H9 (cell line): ENCODE results near the gene OGDH. TPM values are rescaled to one million over a fixed set of nuclear protein-coding genes. Genes with fewer than 3 reads are reported as not detected.

Experiments
- DNase-seq: peaks from one replicate; pipeline ENCODE4 v3.0.0-alpha.2; 2017
- H2AFZ ChIP-seq: one replicate; pipeline ENCODE4 v1.6.1; 2013; ENCODE audit warnings: mild to moderate bottlenecking, low read length, control low read depth, moderate library complexity
- H2AK5ac ChIP-seq: 2 replicates; pipeline ENCODE4 v1.6.1; 2013; ENCODE audit warnings: low read length, control low read depth, mixed read lengths; ENCODE audit not compliant: insufficient read length
- H2BK120ac ChIP-seq: one replicate; pipeline ENCODE4 v1.6.1; 2013; ENCODE audit warnings: low read depth, mild to moderate bottlenecking, low read length, control low read depth, inconsistent platforms; ENCODE audit not compliant: poor library complexity, severe bottlenecking
- H2BK12ac ChIP-seq: 2 replicates; pipeline ENCODE4 v1.6.1; 2013; ENCODE audit warnings: low read length, control low read depth, mixed read lengths, low read depth; ENCODE audit not compliant: insufficient read length
- H2BK15ac ChIP-seq: 2 replicates; pipeline ENCODE4 v1.6.1; 2013; ENCODE audit warnings: low read depth, low read length, control low read depth
- H2BK20ac ChIP-seq: one replicate; pipeline ENCODE4 v1.6.1; 2013; ENCODE audit warnings: low read depth, mild to moderate bottlenecking, low read length, control low read depth, inconsistent platforms; ENCODE audit not compliant: poor library complexity, severe bottlenecking
- H2BK5ac ChIP-seq: 2 replicates; pipeline ENCODE4 v1.6.1; 2013; ENCODE audit warnings: low read length, control low read depth, mixed read lengths; ENCODE audit not compliant: insufficient read length
- H3K14ac ChIP-seq: 2 replicates; pipeline ENCODE4 v1.6.1; 2013; ENCODE audit warnings: low read length, control low read depth; ENCODE audit not compliant: insufficient read depth
- H3K18ac ChIP-seq: 2 replicates; pipeline ENCODE4 v1.6.1; 2013; ENCODE audit warnings: low read depth, mild to moderate bottlenecking, mixed read lengths, low read length, control low read depth; ENCODE audit not compliant: insufficient read length
- H3K23ac ChIP-seq: 2 replicates; pipeline ENCODE4 v1.6.1; 2013; ENCODE audit warnings: low read length, control low read depth, mixed read lengths, low read depth; ENCODE audit not compliant: insufficient read length
- H3K23me2 ChIP-seq: 2 replicates; pipeline ENCODE4 v1.6.1; 2013; ENCODE audit warnings: low read depth, mild to moderate bottlenecking, mixed read lengths, low read length, control low read depth; ENCODE audit not compliant: insufficient read length, poor library complexity, severe bottlenecking
- H3K27ac ChIP-seq: 2 replicates; pipeline ENCODE4 v1.5.1; 2013; ENCODE audit warnings: low read length, control low read depth, mixed read lengths, low read depth; ENCODE audit not compliant: insufficient read length
- H3K27me3 ChIP-seq: 2 replicates; pipeline ENCODE4 v1.6.1; 2013; ENCODE audit warnings: low read length, control low read depth, inconsistent platforms; ENCODE audit not compliant: insufficient read depth
- H3K4ac ChIP-seq: 2 replicates; pipeline ENCODE4 v1.6.1; 2013; ENCODE audit warnings: low read depth, mild to moderate bottlenecking, control low read depth, inconsistent platforms, low read length, moderate library complexity
- H3K4me1 ChIP-seq: 2 replicates; pipeline ENCODE4 v1.6.1; 2013; ENCODE audit warnings: low read length, control low read depth, inconsistent platforms; ENCODE audit not compliant: insufficient read depth
- H3K4me2 ChIP-seq: 2 replicates; pipeline ENCODE4 v1.6.1; 2013; ENCODE audit warnings: low read length, control low read depth, mixed read lengths; ENCODE audit not compliant: insufficient read length, insufficient read depth
- H3K56ac ChIP-seq: 2 replicates; pipeline ENCODE4 v1.6.1; 2013; ENCODE audit warnings: low read depth, mild to moderate bottlenecking, mixed read lengths, low read length, control low read depth; ENCODE audit not compliant: insufficient read length
- H3K79me1 ChIP-seq: 2 replicates; pipeline ENCODE4 v1.6.1; 2013; ENCODE audit warnings: low read depth, mild to moderate bottlenecking, moderate library complexity, low read length, control low read depth, inconsistent platforms; ENCODE audit not compliant: insufficient read depth, poor library complexity, severe bottlenecking
- H3K79me2 ChIP-seq: 2 replicates; pipeline ENCODE4 v1.6.1; 2013; ENCODE audit warnings: low read length, control low read depth, inconsistent platforms; ENCODE audit not compliant: insufficient read depth
- H3K9ac ChIP-seq: 2 replicates; pipeline ENCODE4 v1.6.1; 2013; ENCODE audit warnings: low read length, control low read depth, mixed read lengths; ENCODE audit not compliant: insufficient read length; ENCODE audit errors: extremely low read depth
- H3K9me3 ChIP-seq: one replicate; pipeline ENCODE4 v1.6.1; 2013; ENCODE audit warnings: low read depth, low read length, inconsistent platforms; ENCODE audit not compliant: control insufficient read depth
- H3T11ph ChIP-seq: one replicate; pipeline ENCODE4 v1.6.1; 2013; ENCODE audit warnings: mild to moderate bottlenecking, low read length, control low read depth, inconsistent platforms
- H4K20me1 ChIP-seq: one replicate; pipeline ENCODE4 v1.6.1; 2013; ENCODE audit not compliant: control insufficient read depth, insufficient read length, insufficient read depth
- H4K5ac ChIP-seq: 2 replicates; pipeline ENCODE4 v1.6.1; 2013; ENCODE audit warnings: low read depth, mild to moderate bottlenecking, mixed read lengths, low read length, control low read depth; ENCODE audit not compliant: insufficient read length
- H4K8ac ChIP-seq: replicated peaks from 2 replicates; pipeline ENCODE4 v1.6.1; 2013; ENCODE audit warnings: low read length, control low read depth, mixed read lengths, low read depth; ENCODE audit not compliant: insufficient read length
- H4K91ac ChIP-seq: 2 replicates; pipeline ENCODE4 v1.6.1; 2013; ENCODE audit warnings: low read depth, mild to moderate bottlenecking, moderate library complexity, mixed read lengths, low read length, control low read depth; ENCODE audit not compliant: insufficient read length
- H3K27ac Mint-ChIP-seq, 3 experiments: 2 replicates in 2 of 3; 3 replicates in 1 of 3; pipeline ENCODE4 v1.8.0; 2020 to 2021; ENCODE audit warnings: mixed read lengths in 3 of 3, mild to moderate bottlenecking in 1 of 3, moderate library complexity in 1 of 3
- H3K27me3 Mint-ChIP-seq: 2 replicates; pipeline ENCODE4 v1.8.0; 2021; ENCODE audit warnings: low read depth, mild to moderate bottlenecking, moderate library complexity, mixed read lengths
- H3K36me3 Mint-ChIP-seq, 3 experiments: 2 replicates in 2 of 3; 3 replicates in 1 of 3; pipeline ENCODE4 v1.8.0; 2020 to 2021; ENCODE audit warnings: low read depth in 3 of 3, mixed read lengths in 3 of 3; ENCODE audit not compliant: insufficient read depth in 1 of 3
- H3K4me1 Mint-ChIP-seq, 2 experiments: 2 replicates each; pipeline ENCODE4 v1.8.0; 2020; ENCODE audit warnings: mixed read lengths in 2 of 2
- H3K4me3 Mint-ChIP-seq, 2 experiments: 2 replicates in 1 of 2; 3 replicates in 1 of 2; pipeline ENCODE4 v1.8.0; 2020 to 2021; ENCODE audit warnings: mild to moderate bottlenecking in 2 of 2, mixed read lengths in 2 of 2, moderate library complexity in 1 of 2
- H3K9me3 Mint-ChIP-seq, 2 experiments: 2 replicates in 1 of 2; 3 replicates in 1 of 2; pipeline ENCODE4 v1.8.0; 2020; ENCODE audit warnings: mild to moderate bottlenecking in 2 of 2, mixed read lengths in 2 of 2, moderate library complexity in 1 of 2
- CTCF ChIP-seq: fragments of 200-600 bp; sonication (generic); conservative IDR thresholded peaks from 3 replicates; pipeline ENCODE4 v1.8.0; 2021; ENCODE audit warnings: antibody characterized with exemption, mild to moderate bottlenecking
- WGBS: extraction: QIAGEN DNeasy Blood & Tissue Kit; methylation state at CpG from one replicate; pipeline ENCODE4 v1.1.7; 2013; ENCODE audit warnings: missing lambda C conversion rate, low lambda C conversion rate, mixed read lengths; ENCODE audit not compliant: insufficient read length; ENCODE audit errors: extremely low coverage; 5-methylcytosine and 5-hydroxymethylcytosine counted together
- total RNA-seq: library from RNA; stranded (reverse); gene quantifications from 2 replicates; pipeline ENCODE4 v1.2.1, GENCODE V29; 2021

Gene OGDH
- total RNA-seq, 1 experiment from 2014 or later = 77.3 TPM

DNA sequence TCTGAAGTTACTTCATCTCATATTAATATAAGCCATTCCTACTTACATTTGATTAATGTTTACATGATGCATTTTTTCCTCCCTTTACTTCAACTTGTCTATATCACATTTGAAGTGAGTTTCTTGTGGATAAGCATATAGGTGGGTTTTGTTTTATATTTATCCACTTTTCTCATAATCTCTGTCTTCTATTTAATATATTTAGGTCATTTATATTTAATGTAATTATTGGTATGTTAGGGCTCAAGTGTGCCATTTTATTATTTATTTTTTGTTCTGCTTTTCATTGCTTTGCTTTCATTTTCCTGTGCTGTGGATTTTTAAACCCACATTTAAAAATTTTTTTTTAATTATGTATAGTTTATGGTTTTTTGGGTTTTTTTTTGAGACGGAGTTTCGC is 54.8 kb downstream of the OGDH start:
- H3K23ac ChIP-seq = no peak overlapping the region
- no peaks in the 10 kb centered on the region for H3K27me3 ChIP-seq
- Mint-ChIP-seq H3K4me1 (peaks cover 0 to 8% of the 10 kb centered on the region in 2 experiments; a peak in 1 of 4 replicates), H3K36me3 (peaks cover 36 to 59% (median 54%) of the 10 kb centered on the region in 3 experiments), H3K27ac (no peak overlapping the region), H3K9me3 (peaks cover 17 to 22% of the 10 kb centered on the region in 2 experiments), H3K27me3 (no peaks in the 10 kb centered on the region), H3K4me3 (no peak overlapping the region)
- H2AFZ ChIP-seq = no peak overlapping the region
- WGBS = no CpG with 5 or more reads among the region's 2 CpGs
- H3K27ac ChIP-seq = no peak overlapping the region
- H2BK12ac ChIP-seq = no peak overlapping the region
- no peak overlapping the region for H3K18ac ChIP-seq
- no peak for TF ChIP-seq CTCF
- no peaks in the 10 kb centered on the region for H3K79me2 ChIP-seq
- H3K4me2 ChIP-seq = no peak overlapping the region
- H2BK15ac ChIP-seq = no peak overlapping the region
- no peaks in the 10 kb centered on the region; the same call in 1 of the 2 replicates for H3K4me1 ChIP-seq
- DNase-seq = no peak
- peaks cover 7% of the 10 kb centered on the region for H3K9me3 ChIP-seq
- H4K8ac ChIP-seq = no peak overlapping the region
- no peak overlapping the region for H2BK5ac ChIP-seq
- H3K14ac ChIP-seq = no peak overlapping the region
- H3K56ac ChIP-seq = no peak overlapping the region
- no peak overlapping the region for H4K5ac ChIP-seq
- H4K20me1 ChIP-seq = no peaks in the 10 kb centered on the region
- H4K91ac ChIP-seq = no peak overlapping the region
- H3K79me1 ChIP-seq = no peaks in the 10 kb centered on the region
- no peak overlapping the region for H3T11ph ChIP-seq
- no peak overlapping the region for H2BK120ac ChIP-seq
- H3K4ac ChIP-seq = no peak overlapping the region
- no peak overlapping the region for H3K9ac ChIP-seq
- H2BK20ac ChIP-seq = no peak overlapping the region
- H2AK5ac ChIP-seq = no peak overlapping the region
- no peaks in the 10 kb centered on the region for H3K23me2 ChIP-seq
